Activated CD4-positive, alpha-beta T cell treated with anti-CD3 and anti-CD28 coated beads, Interleukin-2, amount 50 U/mL, for 4 hours (primary cell): Measurements from ENCODE around the gene FTO.

Experiments
- DNase-seq, 2 experiments: peaks; one replicate each; pipeline ENCODE4 v3.0.0-alpha.2; 2020

The FTO gene

GRCh38 chr16:54140057-54140787, 436.3 kb downstream of the FTO start:
- no peak for DNase-seq

- DNase-seq = no peak
Measured at GRCh38 chr16:54140788-54141136, 436.8 kb downstream of the FTO start.

GRCh38 chr16:54142787-54143186, 438.8 kb downstream of the FTO start:
- DNase-seq = no peak

- DNase-seq = no peak
Measured at GRCh38 chr16:54143410-54143809, 439.5 kb downstream of the FTO start.

- no peak for DNase-seq
Measured at GRCh38 chr16:54143934-54144571, 440.1 kb downstream of the FTO start.

GRCh38 chr16:54144572-54144947, 440.6 kb downstream of the FTO start:
- no peak for DNase-seq

- no peak for DNase-seq
Measured at GRCh38 chr16:54145881-54146280, 441.9 kb downstream of the FTO start.

- DNase-seq = no peak
Measured at GRCh38 chr16:54148974-54149373, 445.0 kb downstream of the FTO start.

GRCh38 chr16:54150861-54151260, 446.9 kb downstream of the FTO start:
- DNase-seq = no peak

GRCh38 chr16:54152362-54153239, 448.6 kb downstream of the FTO start:
- no peak for DNase-seq

- no peak for DNase-seq
Measured at GRCh38 chr16:54153240-54153934, 449.4 kb downstream of the FTO start.

GRCh38 chr16:54156349-54156748, 452.4 kb downstream of the FTO start:
- no peak for DNase-seq

- no peak for DNase-seq
Measured at GRCh38 chr16:54158986-54159385, 455.0 kb downstream of the FTO start.

- DNase-seq = no peak
Measured at GRCh38 chr16:54159490-54160080, 455.6 kb downstream of the FTO start.

- no peak for DNase-seq
Measured at GRCh38 chr16:54160252-54160860, 456.4 kb downstream of the FTO start.

GRCh38 chr16:54160939-54161897, 457.3 kb downstream of the FTO start:
- no peak for DNase-seq

- no peak for DNase-seq
Measured at GRCh38 chr16:54163197-54163843, 459.4 kb downstream of the FTO start.

- DNase-seq = no peak
Measured at GRCh38 chr16:54164789-54165173, 460.8 kb downstream of the FTO start.

- DNase-seq = no peak
Measured at GRCh38 chr16:54165174-54165911, 461.4 kb downstream of the FTO start.
